Lower leg skin (tissue), 4 donors: ENCODE results near the gene SH3RF3. TPM values are rescaled to one million over a fixed set of nuclear protein-coding genes. Genes with fewer than 3 reads are reported as not detected.
"Not testable (repeated sequence)": the region's sequence is repeated elsewhere in the genome, so short reads cannot be mapped to it uniquely, and the experiment has no call there.

Experiments used
- DNase-seq, 2 donors: peaks; one replicate each; pipeline ENCODE4 v3.0.0-alpha.2; 2019; ENCODE audit warnings: low spot score in 2 of 2
- H3K4me3 ChIP-seq: fragments of 200-600 bp; sonication (generic); 2 replicates; pipeline ENCODE4 v1.5.1; 2017; ENCODE audit warnings: mild to moderate bottlenecking, low read depth; ENCODE audit not compliant: poor library complexity, severe bottlenecking
- CTCF ChIP-seq, 3 donors: fragments of 450-650 bp; IDR thresholded peaks; one replicate each; pipeline ENCODE4 v1.5.1; 2016; ENCODE audit warnings: antibody characterized with exemption in 3 of 3, mild to moderate bottlenecking in 3 of 3, moderate library complexity in 2 of 3
- POLR2A ChIP-seq, 2 donors: fragments of 450-650 bp; IDR thresholded peaks; one replicate each; pipeline ENCODE4 v1.6.1; 2016 to 2017; ENCODE audit warnings: antibody characterized with exemption in 2 of 2, mild to moderate bottlenecking in 1 of 2, moderate library complexity in 1 of 2
- WGBS, 2 donors: methylation state at CpG; one replicate each; pipeline ENCODE4 v1.1.5; 2018; 5-methylcytosine and 5-hydroxymethylcytosine counted together
- intact Hi-C: fragments of 100-400 bp; cut with DNase I; formaldehyde crosslinking; loops from one replicate; pipeline ENCODE4 v1.15.0; 2023; ENCODE audit warnings: low total_unique reads
- total RNA-seq, 4 donors: library from RNA; depleted of rRNA; stranded (reverse); fragments of >200 nt; gene quantifications; one replicate each; pipeline ENCODE4 v1.1.0, GENCODE V29; 2016

SH3RF3 gene
- total RNA-seq, 4 donors from 2014 or later: 1.9 to 7.4 (median 3.2) TPM

GRCh38 chr2:109160714-109161440 is 31.9 kb downstream of the SH3RF3 start:
- no peak overlapping the region for H3K4me3 ChIP-seq
- TF ChIP-seq CTCF (IDR thresholded peaks at IDR 0.05) (no peak), POLR2A (IDR thresholded peaks at IDR 0.05) (no peak)
- no peak for DNase-seq
- WGBS, 2 donors: 69 to 80% methylated on average over 8 of the region's 8 CpGs
- intact Hi-C loops: no loop called here

- H3K4me3 ChIP-seq, intact Hi-C loops, DNase-seq: not testable (repeated sequence)
- WGBS, 2 donors: 85 to 98% methylated on average over 2 of the region's 2 CpGs
Observed at GRCh38 chr2:109162367-109162766, 33.4 kb downstream of the SH3RF3 start.

- intact Hi-C loops: no loop called here
- no peak for TF ChIP-seq POLR2A (IDR thresholded peaks at IDR 0.05)
- DNase-seq: peak in 1 of 2 donors; percentile 49
- H3K4me3 ChIP-seq: no peak overlapping the region
- 44 to 58% methylated on average over 7 of the region's 7 CpGs for WGBS, 2 donors
Observed at GRCh38 chr2:109162999-109163398, 34.0 kb downstream of the SH3RF3 start.

- WGBS, 2 donors: 44 to 47% methylated on average over 1 of the region's 1 CpG
- intact Hi-C loops: no loop called here
- TF ChIP-seq CTCF (IDR thresholded peaks at IDR 0.05): no peak
- no peak for TF ChIP-seq POLR2A (IDR thresholded peaks at IDR 0.05)
Observed at GRCh38 chr2:109164311-109164710, 35.3 kb downstream of the SH3RF3 start.

GRCh38 chr2:109164739-109165221 is 35.8 kb downstream of the SH3RF3 start:
- peak in 1 of 2 donors; percentile 71 for DNase-seq
- intact Hi-C loops: no loop called here
- WGBS, 2 donors: 16 to 17% methylated on average over 3 of the region's 3 CpGs

More at GRCh38 chr2:109164311-109164710, 35.3 kb downstream of the SH3RF3 start:
- no peak for DNase-seq
- no peak overlapping the region for H3K4me3 ChIP-seq

GRCh38 chr2:109166811-109167210 is 37.8 kb downstream of the SH3RF3 start:
- TF ChIP-seq CTCF (IDR thresholded peaks at IDR 0.05) (no peak), POLR2A (IDR thresholded peaks at IDR 0.05) (no peak)
- intact Hi-C loops: no loop called here
- H3K4me3 ChIP-seq: no peak overlapping the region
- peak in 1 of 2 donors; percentile 42 for DNase-seq
- 38 to 39% methylated on average over 2 of the region's 2 CpGs for WGBS, 2 donors

More at GRCh38 chr2:109164739-109165221, 35.8 kb downstream of the SH3RF3 start:
- H3K4me3 ChIP-seq: no peak overlapping the region
- TF ChIP-seq POLR2A (IDR thresholded peaks at IDR 0.05) (no peak), CTCF (IDR thresholded peaks at IDR 0.05) (no peak)

GRCh38 chr2:109168086-109168485 is 39.1 kb downstream of the SH3RF3 start:
- intact Hi-C loops: no loop called here
- 98% methylated on average over 2 of the region's 2 CpGs for WGBS, 2 donors
- peak in 1 of 2 donors; percentile 52 for DNase-seq
- no peak for TF ChIP-seq POLR2A (IDR thresholded peaks at IDR 0.05)
- no peak for TF ChIP-seq CTCF (IDR thresholded peaks at IDR 0.05)
- H3K4me3 ChIP-seq: no peak overlapping the region
